Transverse colon (tissue), 4 donors: ENCODE results near the gene CFAP54. TPM values are rescaled to one million over a fixed set of nuclear protein-coding genes. Genes with fewer than 3 reads are reported as not detected.
A peak's percentile ranks its signal among the peaks of the same experiment; 100 is the strongest.

Source experiments
- DNase-seq: peaks from one replicate; pipeline ENCODE4 v3.0.0-alpha.2; 2019
- H3K27ac ChIP-seq, 4 donors: fragments of 200-600 bp; sonication (generic); 2 replicates each; pipeline ENCODE4 v1.5.1; 2016 to 2018; ENCODE audit warnings: inconsistent platforms in 4 of 4
- H3K27me3 ChIP-seq: fragments of 200-600 bp; sonication (generic); 2 replicates; pipeline ENCODE4 v1.5.1; 2017; ENCODE audit warnings: inconsistent platforms
- H3K36me3 ChIP-seq, 4 donors: fragments of 200-600 bp; sonication (generic); 2 replicates each; pipeline ENCODE4 v1.5.1; 2017 to 2019; ENCODE audit warnings: inconsistent platforms in 4 of 4
- H3K4me1 ChIP-seq, 4 donors: fragments of 200-600 bp; sonication (generic); 2 replicates each; pipeline ENCODE4 v1.5.1; 2017 to 2020; ENCODE audit warnings: inconsistent platforms in 4 of 4
- H3K4me3 ChIP-seq, 4 donors: fragments of 200-600 bp; sonication (generic); 1 replicate in 1 of 4; 2 replicates in 3 of 4; pipeline versions ENCODE4 v1.5.1 to v1.6.1; 2017 to 2019; ENCODE audit warnings: inconsistent platforms in 4 of 4
- H3K9me3 ChIP-seq, 2 donors: fragments of 200-600 bp; sonication (generic); 2 replicates each; pipeline ENCODE4 v1.5.1; 2017 to 2019; ENCODE audit warnings: inconsistent platforms in 2 of 2
- EP300 ChIP-seq: sonication (generic); formaldehyde crosslinking; IDR thresholded peaks from one replicate; pipeline ENCODE4 v1.6.1; 2017; ENCODE audit warnings: antibody characterized with exemption, low read depth
- POLR2A ChIP-seq: fragments of 450-650 bp; IDR thresholded peaks from one replicate; pipeline ENCODE4 v1.6.1; 2016; ENCODE audit warnings: antibody characterized with exemption, mild to moderate bottlenecking, moderate library complexity
- POLR2AphosphoS5 ChIP-seq, 3 donors: sonication (generic); formaldehyde crosslinking; IDR thresholded peaks; one replicate each; pipeline ENCODE4 v1.6.1; 2016; ENCODE audit warnings: antibody characterized with exemption in 3 of 3
- WGBS, 2 donors: methylation state at CpG; one replicate each; pipeline ENCODE4 v1.1.5; 2018; ENCODE audit warnings: low coverage in 1 of 2; 5-methylcytosine and 5-hydroxymethylcytosine counted together
- in situ Hi-C, 4 donors: fragments of 200-750 bp; cut with MboI; loops; one replicate each; pipeline versions ENCODE4 v1.15.0 to v1.15.1; 2017; ENCODE audit warnings: low sequenced_read_pairs in 3 of 4, low pct_ligation_motif_present in 1 of 4, low pct_unique_long_range_greater_than_20kb in 1 of 4
- intact Hi-C: fragments of 100-400 bp; cut with DNase I; formaldehyde crosslinking; loops from one replicate; pipeline ENCODE4 v1.15.1; 2023; ENCODE audit warnings: low total_unique reads
- total RNA-seq, 4 donors: library from RNA; depleted of rRNA; stranded (reverse); fragments of >200 nt; gene quantifications; one replicate each; pipeline ENCODE4 v1.1.0, GENCODE V29; 2016
- TF ChIP-seq, protein P1 (sequence below), 5 experiments: fragments of 200-600 bp in 3 of 5; fragments of 450-650 bp in 2 of 5; sonication (generic) in 3 of 5; IDR thresholded peaks; 1 replicate in 2 of 5; 2 replicates in 3 of 5; pipeline ENCODE4 v1.5.1; 2016 to 2017; ENCODE audit warnings: antibody characterized with exemption in 5 of 5, inconsistent platforms in 3 of 5, mild to moderate bottlenecking in 2 of 5, moderate library complexity in 1 of 5

CFAP54 gene
- total RNA-seq, 4 donors from 2014 or later = 0.14 to 22.3 (median 2.1) TPM; not detected in 1

DNA sequence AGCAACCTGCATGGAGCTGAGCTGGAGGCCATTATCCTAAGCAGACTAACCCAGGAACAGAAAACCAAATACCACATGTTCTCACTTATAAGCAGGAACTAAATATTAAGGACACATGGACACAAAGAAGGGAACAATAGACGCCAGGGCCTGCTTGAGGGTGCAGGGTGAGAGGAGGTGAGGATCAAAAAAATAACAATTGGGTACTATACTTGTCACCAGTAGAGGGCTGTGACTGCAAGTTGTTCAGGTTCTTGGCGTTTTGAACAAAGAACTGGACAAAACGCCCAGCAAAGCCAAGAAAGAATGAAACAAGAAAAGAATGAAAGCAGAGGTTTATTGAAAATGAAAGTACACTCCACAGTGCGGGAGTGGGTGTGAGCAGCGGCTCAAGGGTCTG lies 209.1 kb downstream of the CFAP54 start:
- no peak for DNase-seq
- TF ChIP-seq, protein P1, sequence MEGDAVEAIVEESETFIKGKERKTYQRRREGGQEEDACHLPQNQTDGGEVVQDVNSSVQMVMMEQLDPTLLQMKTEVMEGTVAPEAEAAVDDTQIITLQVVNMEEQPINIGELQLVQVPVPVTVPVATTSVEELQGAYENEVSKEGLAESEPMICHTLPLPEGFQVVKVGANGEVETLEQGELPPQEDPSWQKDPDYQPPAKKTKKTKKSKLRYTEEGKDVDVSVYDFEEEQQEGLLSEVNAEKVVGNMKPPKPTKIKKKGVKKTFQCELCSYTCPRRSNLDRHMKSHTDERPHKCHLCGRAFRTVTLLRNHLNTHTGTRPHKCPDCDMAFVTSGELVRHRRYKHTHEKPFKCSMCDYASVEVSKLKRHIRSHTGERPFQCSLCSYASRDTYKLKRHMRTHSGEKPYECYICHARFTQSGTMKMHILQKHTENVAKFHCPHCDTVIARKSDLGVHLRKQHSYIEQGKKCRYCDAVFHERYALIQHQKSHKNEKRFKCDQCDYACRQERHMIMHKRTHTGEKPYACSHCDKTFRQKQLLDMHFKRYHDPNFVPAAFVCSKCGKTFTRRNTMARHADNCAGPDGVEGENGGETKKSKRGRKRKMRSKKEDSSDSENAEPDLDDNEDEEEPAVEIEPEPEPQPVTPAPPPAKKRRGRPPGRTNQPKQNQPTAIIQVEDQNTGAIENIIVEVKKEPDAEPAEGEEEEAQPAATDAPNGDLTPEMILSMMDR (IDR thresholded peaks at IDR 0.05) = no peak
- TF ChIP-seq EP300 (no peak), POLR2AphosphoS5 (IDR thresholded peaks at IDR 0.05) (no peak), POLR2A (no peak)
- no peak overlapping the region for H3K27ac ChIP-seq
- H3K36me3 ChIP-seq = no peaks in the 10 kb centered on the region
- H3K4me3 ChIP-seq = no peak overlapping the region
- intact Hi-C loops (no loop called here), in situ Hi-C loops (no loop called here)
- no peaks in the 10 kb centered on the region for H3K9me3 ChIP-seq
- H3K4me1 ChIP-seq = no peaks in the 10 kb centered on the region
- no peaks in the 10 kb centered on the region for H3K27me3 ChIP-seq
- WGBS, 2 donors = 74 to 79% methylated on average over 5 of the region's 5 CpGs

DNA sequence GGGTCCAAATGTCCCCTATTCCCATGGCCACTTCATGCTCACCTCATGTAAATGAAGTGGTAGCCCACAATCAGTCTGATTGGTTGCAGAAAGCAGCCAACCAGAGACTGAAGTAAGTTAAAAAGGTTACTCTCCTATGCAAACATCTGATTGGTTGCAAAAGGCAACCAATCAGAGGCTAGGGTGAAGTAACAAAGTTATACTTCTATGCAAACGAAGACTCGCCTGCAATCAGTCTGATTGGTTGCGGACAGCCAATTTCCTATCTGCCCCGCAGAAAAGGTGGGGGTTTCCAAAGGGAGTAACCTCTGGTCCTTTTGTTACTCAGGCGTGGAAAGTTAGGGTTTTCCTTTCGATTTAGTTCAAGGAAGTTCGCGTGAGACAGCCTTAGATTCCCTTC lies 209.6 kb downstream of the CFAP54 start:
- no peaks in the 10 kb centered on the region for H3K9me3 ChIP-seq
- H3K36me3 ChIP-seq = no peaks in the 10 kb centered on the region
- no peak for TF ChIP-seq POLR2AphosphoS5 (IDR thresholded peaks at IDR 0.05)
- TF ChIP-seq, protein P1 (IDR thresholded peaks at IDR 0.05) = no peak
- no peak for TF ChIP-seq POLR2A
- TF ChIP-seq EP300 = no peak
- no peaks in the 10 kb centered on the region for H3K27me3 ChIP-seq
- in situ Hi-C loops (no loop called here), intact Hi-C loops (no loop called here)
- H3K27ac ChIP-seq = no peak overlapping the region
- peak; percentile 9 for DNase-seq
- no peak overlapping the region for H3K4me3 ChIP-seq
- no peaks in the 10 kb centered on the region for H3K4me1 ChIP-seq
- 85% methylated on average over 8 of the region's 8 CpGs for WGBS, 2 donors

DNA sequence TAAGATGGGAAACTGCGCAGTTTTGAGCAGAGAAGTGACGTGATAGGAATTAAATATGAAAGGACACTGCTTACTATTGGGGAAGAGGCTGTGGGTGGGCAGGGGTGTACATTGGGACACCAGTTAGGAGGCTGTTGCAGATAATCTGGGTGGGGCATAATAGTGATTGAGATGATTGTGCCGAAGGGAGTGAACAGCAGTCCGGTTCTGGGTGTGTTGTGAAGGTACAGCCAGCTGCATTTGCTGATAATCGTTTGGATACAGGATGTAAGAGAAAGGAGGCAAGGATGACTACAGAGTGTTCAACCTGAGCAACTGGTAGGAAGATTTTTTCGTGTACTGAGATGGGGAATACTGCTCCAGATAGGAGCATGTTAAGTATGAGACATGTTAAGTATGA lies 212.5 kb downstream of the CFAP54 start:
- Histone ChIP-seq H3K27me3 (no peaks in the 10 kb centered on the region), H3K36me3 (no peaks in the 10 kb centered on the region), H3K27ac (no peak overlapping the region), H3K4me1 (no peaks in the 10 kb centered on the region), H3K9me3 (no peaks in the 10 kb centered on the region), H3K4me3 (no peak overlapping the region)
- no peak for DNase-seq
- in situ Hi-C loops = no loop called here
- intact Hi-C loops = no loop called here
- TF ChIP-seq, protein P1 (IDR thresholded peaks at IDR 0.05) = no peak
- TF ChIP-seq POLR2AphosphoS5 (IDR thresholded peaks at IDR 0.05) (no peak), EP300 (no peak), POLR2A (no peak)
- 74 to 75% methylated on average over 6 of the region's 6 CpGs for WGBS, 2 donors

DNA sequence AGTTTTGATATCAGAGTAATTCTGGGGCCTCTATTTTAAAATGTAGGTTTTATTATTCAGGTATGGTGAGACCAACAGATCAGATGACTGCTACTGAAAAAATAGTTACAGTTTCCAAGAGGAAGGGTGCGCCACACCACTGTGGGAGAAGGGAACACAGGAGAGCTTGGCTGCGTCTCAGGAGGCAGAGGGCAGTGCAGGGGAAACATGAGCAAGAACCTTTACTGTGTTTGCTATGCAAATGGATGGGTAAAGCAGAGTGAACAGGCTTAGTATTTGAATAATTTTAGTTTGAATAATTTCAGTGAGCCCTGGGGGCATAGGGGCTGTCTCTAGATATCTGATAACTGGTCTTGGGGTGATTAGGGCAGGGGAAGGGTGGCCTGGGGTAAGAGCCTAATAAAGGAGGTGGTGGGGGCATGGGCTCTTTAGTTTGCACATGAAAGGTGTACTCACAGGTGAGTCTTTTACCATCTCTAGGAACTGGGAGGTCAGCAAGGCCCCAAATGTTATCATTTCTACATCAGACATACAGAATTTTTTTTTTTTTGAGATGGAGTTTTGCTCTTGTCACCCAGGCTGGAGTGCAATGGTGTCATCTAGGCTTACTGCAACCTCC lies 220.9 kb downstream of the CFAP54 start:
- H3K27ac ChIP-seq = no peak overlapping the region
- in situ Hi-C loops = no loop called here
- no peaks in the 10 kb centered on the region for H3K4me1 ChIP-seq
- DNase-seq = no peak
- no peaks in the 10 kb centered on the region for H3K9me3 ChIP-seq
- no peaks in the 10 kb centered on the region for H3K36me3 ChIP-seq
- no peaks in the 10 kb centered on the region for H3K27me3 ChIP-seq
- no peak overlapping the region for H3K4me3 ChIP-seq
- WGBS, 2 donors = 26 to 43% methylated on average over 2 of the region's 2 CpGs
- TF ChIP-seq, protein P1 (IDR thresholded peaks at IDR 0.05) = no peak
- TF ChIP-seq EP300 (no peak), POLR2AphosphoS5 (IDR thresholded peaks at IDR 0.05) (no peak)
- intact Hi-C loops = no loop called here
